HEK293 (cell line): ENCODE data around the gene STRBP.

Experiments used
- ZNF416 ChIP-seq: fragments of 450-650 bp; formaldehyde crosslinking; IDR thresholded peaks from 2 replicates; pipeline ENCODE4 v1.5.1; 2016; ENCODE audit warnings: missing biosample characterization, missing genetic modification characterization
- TF ChIP-seq, protein P1 (sequence below): fragments of 450-650 bp; formaldehyde crosslinking; IDR thresholded peaks from 2 replicates; pipeline ENCODE4 v1.5.1; 2016; ENCODE audit warnings: missing biosample characterization, missing genetic modification characterization

DNA sequence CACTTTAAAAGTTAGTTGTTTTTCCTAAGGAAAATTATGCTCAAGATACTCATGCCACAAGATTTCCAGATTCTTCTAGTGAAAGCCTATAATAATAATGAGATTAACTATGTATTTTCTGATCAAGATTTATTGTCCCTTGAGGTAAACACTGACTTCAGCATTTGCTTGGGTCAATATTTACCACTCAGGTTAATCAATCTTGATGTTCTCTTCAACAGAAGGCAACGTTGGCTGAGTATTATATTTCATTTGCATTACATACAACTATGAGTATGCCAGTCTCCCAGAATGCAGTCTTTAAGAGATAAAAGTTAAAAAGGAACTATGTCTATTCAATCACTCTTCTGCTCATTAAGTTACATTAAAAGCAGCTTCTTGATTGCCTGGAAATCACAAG, 119.3 kb downstream of the STRBP start:
- TF ChIP-seq, protein P1, sequence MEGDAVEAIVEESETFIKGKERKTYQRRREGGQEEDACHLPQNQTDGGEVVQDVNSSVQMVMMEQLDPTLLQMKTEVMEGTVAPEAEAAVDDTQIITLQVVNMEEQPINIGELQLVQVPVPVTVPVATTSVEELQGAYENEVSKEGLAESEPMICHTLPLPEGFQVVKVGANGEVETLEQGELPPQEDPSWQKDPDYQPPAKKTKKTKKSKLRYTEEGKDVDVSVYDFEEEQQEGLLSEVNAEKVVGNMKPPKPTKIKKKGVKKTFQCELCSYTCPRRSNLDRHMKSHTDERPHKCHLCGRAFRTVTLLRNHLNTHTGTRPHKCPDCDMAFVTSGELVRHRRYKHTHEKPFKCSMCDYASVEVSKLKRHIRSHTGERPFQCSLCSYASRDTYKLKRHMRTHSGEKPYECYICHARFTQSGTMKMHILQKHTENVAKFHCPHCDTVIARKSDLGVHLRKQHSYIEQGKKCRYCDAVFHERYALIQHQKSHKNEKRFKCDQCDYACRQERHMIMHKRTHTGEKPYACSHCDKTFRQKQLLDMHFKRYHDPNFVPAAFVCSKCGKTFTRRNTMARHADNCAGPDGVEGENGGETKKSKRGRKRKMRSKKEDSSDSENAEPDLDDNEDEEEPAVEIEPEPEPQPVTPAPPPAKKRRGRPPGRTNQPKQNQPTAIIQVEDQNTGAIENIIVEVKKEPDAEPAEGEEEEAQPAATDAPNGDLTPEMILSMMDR (tag by site-specific recombination): no peak
- no peak for TF ChIP-seq ZNF416 (tag by site-specific recombination)
